ENCODE measurements around the gene STIM1. TPM values are rescaled to one million over a fixed set of nuclear protein-coding genes. Genes with fewer than 3 reads are reported as not detected.
"Not testable (repeated sequence)": the region's sequence is repeated elsewhere in the genome, so short reads cannot be mapped to it uniquely, and the experiment has no call there.

Gene STIM1
- total RNA-seq, 1 donor from 2014 or later: 16.3 TPM

DNA sequence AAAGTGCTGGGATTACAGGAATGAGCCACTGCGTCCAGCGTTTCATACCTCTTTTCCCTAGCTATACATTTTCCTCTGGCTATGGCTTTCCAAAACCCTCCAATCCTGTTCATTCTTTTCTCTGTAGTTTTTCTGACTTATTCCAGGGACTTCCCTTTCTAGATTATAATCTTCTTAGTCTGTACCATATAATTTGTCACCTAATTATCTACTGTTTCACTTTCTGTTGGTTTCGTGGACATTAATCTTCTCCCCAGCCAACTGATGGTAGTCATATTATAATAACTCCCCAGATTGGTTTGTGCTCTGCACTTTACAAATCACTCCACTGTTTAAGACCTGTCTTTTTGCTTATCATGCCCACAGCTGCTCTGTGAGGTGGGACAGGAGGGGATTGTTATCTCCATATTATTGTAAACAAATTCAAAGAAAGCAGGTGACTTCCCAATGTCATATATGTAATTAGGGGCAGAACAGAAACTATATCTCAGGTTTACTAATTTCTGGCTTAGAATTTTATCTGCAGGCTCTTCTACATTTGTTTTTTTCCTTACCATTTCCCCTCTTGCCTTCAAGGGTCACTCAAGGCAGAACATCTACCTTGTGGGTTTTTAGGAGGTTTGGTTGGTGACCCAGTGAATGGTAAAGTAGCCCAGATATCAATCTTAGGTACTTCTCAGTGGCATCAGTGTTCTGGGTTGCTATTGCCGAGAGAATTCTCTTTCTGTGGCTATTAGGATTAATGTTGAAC lies 23.9 kb downstream of the STIM1 start:
- FAIRE-seq (no peak), DNase-seq (ENCODE audit: low spot score in 2 of 2) (no peak)

DNA sequence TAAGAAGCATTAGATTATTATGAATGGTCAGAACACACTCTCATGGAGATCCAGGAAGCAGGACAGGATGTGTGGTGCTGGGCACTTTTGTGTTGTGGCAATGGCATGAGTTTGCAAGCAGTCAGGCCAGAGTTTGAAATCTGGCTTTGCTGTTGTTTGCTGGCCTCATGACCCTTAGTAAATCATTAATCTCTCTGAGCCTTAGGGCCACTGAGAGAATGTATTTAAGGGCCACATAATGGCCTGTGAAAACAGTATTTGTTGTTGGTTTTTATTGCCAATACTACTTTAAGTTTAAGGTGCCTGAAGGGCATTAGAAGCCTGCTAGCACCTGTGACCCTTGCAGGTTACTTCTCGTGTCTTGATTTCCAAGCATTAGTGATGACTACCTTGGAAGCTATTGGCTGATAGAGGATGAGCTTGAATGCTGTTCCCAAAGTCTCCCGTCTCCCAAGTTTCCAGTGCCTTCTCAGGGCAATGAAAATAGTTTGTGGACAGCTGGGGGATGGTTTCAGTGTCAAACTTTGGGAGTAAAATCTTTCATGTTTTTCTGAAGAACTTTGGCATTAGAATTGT lies 24.6 kb downstream of the STIM1 start:
- FAIRE-seq: no peak
- DNase-seq (ENCODE audit: low spot score in 2 of 2): no peak

- DNase-seq (ENCODE audit: low spot score in 2 of 2) (no peak), FAIRE-seq (no peak)
Observed at GRCh38 chr11:3880724-3881123, 25.3 kb downstream of the STIM1 start.

DNA sequence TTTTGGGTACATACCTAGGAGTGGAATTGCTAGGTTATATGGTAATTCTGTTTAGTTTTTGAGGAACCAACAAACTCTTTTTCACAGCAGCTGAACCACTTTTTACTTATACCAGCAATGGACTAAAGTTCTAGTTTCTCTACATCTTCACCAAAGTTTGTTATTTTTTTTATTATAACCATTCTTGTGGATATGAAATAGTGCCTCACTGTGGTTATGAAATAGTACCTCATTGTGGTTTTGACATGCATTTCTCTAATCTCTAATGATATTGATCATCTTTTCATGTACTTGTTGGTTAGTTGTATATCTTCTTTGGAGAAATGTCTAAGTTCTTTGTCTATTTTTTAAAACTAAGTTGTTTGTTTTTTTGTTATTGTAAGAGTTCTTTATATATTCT lies 27.2 kb downstream of the STIM1 start:
- DNase-seq (ENCODE audit: low spot score in 2 of 2): no peak
- FAIRE-seq: no peak

GRCh38 chr11:3885855-3886254 lies 30.4 kb downstream of the STIM1 start:
- FAIRE-seq: no peak
- DNase-seq (ENCODE audit: low spot score in 2 of 2): no peak

- no peak for FAIRE-seq
- no peak for DNase-seq (ENCODE audit: low spot score in 2 of 2)
Observed at GRCh38 chr11:3886985-3887384, 31.5 kb downstream of the STIM1 start.

DNA sequence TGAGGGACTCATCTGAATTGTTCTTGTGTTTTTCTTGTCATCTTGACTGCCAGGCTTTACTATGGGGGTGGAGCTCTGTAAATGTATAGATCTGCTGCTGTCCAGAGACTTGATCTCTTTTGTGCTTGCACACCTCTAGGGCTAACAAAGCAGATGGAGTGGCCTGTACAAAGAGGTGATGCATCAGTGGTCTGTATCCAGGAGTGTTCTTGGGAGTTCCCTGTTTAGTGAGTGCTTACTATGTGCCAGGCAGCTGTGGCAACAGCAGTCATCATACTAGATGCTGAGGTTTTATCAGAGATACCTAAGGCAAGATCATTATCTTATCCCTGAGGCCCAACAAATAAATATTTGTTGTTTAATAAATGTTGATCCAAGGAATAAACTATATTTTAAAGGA lies 33.4 kb downstream of the STIM1 start:
- no peak for FAIRE-seq
- no peak for DNase-seq (ENCODE audit: low spot score in 2 of 2)

DNA sequence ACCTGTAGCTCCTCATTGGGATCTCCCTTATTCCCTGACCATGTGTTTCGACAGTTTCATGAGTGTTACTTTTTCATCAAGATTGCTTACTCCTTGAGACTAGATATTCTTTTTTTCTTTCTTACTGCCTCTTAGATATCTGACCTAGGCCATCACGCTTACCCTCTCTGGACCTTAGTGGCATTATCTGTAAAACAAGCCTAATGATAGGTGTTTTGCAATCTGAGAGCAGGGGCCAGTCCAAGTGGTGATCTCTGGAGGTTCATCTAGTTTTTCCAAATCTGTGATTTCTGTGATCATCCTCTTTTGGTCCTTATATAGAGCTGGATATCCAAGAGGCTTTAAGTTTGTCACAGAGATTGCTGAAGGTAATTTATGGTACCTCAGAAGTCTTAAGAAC lies 34.5 kb downstream of the STIM1 start:
- FAIRE-seq (no peak), DNase-seq (ENCODE audit: low spot score in 2 of 2) (no peak)

DNA sequence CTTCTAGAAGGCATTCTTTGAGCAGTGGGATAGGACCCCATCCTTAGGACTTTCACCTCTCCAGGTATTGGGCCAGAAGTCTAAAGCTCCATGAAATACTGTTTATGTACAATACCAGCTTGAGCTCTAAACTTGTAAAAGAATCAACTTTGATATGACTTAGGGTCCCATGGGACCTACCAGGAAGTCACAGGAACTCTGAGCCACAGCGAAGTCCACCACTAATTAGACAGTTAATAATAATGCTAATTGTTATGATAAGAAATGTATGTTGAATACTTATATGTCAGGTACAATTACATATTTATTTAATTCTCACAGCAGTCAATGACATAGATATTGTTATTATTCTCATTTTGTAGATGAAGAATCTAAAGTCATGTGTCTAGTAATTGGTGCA lies 35.3 kb downstream of the STIM1 start:
- DNase-seq (ENCODE audit: low spot score in 2 of 2): no peak
- no peak for FAIRE-seq

DNA sequence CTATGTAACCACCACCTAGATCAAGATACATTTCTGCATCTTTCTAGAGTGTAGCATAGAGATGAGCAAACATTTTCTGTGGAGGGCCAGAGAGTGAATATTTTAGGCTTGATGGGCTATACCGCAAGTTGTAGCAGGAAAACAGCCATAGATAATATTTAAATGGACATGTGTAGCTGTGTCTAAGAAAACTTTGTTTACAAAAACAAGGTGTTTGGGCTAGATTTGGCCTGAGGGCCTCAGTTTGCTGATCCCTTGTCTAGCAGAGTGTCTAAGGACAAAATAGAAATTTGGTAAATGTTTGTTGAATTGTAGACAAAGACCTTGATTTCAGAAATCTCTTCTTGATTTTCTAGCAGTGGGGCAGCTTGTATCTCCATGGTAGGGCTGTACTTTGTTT lies 36.3 kb downstream of the STIM1 start:
- DNase-seq (ENCODE audit: low spot score in 2 of 2) (no peak), FAIRE-seq (no peak)

GRCh38 chr11:3892156-3892555 lies 36.7 kb downstream of the STIM1 start:
- no peak for FAIRE-seq
- DNase-seq (ENCODE audit: low spot score in 2 of 2): no peak

DNA sequence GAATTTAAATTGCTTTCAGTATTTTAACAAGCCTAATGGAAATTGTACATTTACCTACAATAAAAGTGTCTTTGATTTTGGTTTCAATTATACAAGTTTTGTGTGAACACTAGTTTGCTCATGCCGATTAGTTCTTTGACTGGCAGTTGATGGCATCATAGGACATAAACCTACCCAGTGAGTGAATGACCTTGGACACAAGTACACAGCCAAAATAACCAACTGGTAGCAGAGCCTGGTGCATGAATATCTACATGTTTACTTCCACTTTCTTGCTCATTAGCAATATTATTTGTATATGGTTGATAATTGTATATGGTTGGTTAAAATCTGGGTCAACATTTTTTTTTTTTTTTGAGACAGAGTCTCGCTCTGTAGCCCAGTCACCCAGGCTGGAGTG lies 37.8 kb downstream of the STIM1 start:
- DNase-seq (ENCODE audit: low spot score in 2 of 2): no peak
- no peak for FAIRE-seq

GRCh38 chr11:3894128-3894731 lies 38.8 kb downstream of the STIM1 start:
- no peak for DNase-seq (ENCODE audit: low spot score in 2 of 2)
- no peak for FAIRE-seq

GRCh38 chr11:3896644-3897043 lies 41.2 kb downstream of the STIM1 start:
- FAIRE-seq (no peak), DNase-seq (ENCODE audit: low spot score in 2 of 2) (no peak)

- not testable (repeated sequence) for FAIRE-seq; DNase-seq (ENCODE audit: low spot score in 2 of 2)
Observed at GRCh38 chr11:3900230-3900629, 44.8 kb downstream of the STIM1 start.

GRCh38 chr11:3901249-3902025 lies 46.0 kb downstream of the STIM1 start:
- FAIRE-seq: no peak
- no peak for DNase-seq (ENCODE audit: low spot score in 2 of 2)

- no peak for DNase-seq (ENCODE audit: low spot score in 2 of 2)
Observed at GRCh38 chr11:3902441-3902840, 47.0 kb downstream of the STIM1 start.

DNA sequence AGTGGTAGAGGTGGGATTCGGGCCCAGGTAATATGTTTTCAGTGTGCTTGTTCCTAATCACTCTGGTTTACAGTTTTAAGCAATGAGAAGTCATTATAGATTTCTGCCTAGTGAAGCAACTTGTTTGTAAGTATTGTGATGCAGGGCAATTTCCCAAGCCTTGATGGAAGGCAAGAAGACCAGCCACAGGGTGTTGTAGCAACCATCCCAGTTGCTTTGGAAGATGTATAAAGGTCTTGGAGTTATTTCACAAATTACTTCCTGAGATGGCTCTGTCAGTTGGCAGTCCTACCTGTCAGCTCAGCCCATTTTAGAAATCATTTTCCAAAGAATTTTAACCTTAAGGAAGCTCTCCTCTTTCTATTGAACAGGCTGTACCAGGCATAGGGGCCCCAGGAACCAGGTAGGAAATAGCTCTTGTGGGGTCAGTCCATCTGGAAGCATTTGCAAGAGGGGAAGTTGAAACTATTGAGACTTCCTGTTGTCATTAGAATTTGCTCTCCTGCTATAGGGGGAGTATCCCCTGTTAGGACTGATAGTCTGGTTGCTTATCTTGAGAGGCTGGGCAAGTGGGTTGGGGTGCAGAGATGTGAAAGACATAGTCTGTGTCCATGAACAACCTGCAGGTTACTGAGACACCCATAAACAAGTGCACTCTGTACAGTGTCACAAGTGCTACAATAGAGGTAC lies 47.9 kb downstream of the STIM1 start:
- DNase-seq (ENCODE audit: low spot score in 2 of 2) (no peak), FAIRE-seq (no peak)

More at GRCh38 chr11:3902441-3902840, 47.0 kb downstream of the STIM1 start:
- no peak for FAIRE-seq

GRCh38 chr11:3904228-3904627 lies 48.8 kb downstream of the STIM1 start:
- no peak for FAIRE-seq
- no peak for DNase-seq (ENCODE audit: low spot score in 2 of 2)

DNA sequence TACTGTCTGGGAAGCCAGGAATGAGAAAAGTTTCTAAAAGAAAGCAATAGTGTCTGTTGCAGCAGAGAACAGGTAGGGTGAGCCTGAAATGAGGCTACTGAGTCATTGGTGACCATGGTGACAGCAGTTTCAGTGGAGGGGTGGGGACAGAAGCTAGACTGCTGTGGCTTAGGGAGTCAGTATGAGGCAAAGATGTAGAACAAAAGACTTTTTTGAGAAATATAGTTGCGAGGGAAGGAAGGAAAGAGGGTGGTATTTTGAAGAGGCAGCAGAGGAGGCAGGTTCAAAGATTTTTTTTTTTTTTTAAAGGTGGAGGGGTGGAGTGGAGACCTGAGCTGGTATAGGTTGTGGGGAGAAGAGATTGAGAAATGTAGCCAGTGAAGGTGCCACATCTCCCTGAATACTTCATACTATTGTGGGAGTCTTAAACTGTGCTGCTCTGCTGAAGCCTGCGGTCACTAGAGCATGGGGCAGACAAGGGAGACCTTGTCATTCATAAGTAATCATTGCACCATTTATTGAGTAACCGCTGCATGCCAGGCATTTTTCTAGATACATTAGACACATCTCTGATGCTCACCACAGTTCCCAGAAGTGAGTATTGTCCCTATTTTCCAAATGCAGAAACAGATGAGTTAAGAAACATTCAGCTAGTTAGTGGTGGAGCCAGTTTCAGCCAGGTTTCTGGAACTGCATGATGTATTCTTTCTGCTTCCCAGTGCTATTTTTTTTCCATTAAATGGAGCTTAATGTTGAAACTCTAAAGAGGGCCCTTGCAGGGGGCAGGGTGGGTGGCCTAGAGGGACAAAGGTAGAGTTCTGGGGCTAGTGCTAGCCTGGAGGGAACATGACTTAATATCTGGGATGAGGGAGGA lies 49.9 kb downstream of the STIM1 start:
- FAIRE-seq (no peak), DNase-seq (ENCODE audit: low spot score in 2 of 2) (peak in 1 of 2 donors; percentile 30)

Measured in frontal cortex (tissue), 4 donors.